ENCODE data around the gene TRIM33.
"Not testable (repeated sequence)": the region's sequence is repeated elsewhere in the genome, so short reads cannot be mapped to it uniquely, and the experiment has no call there.

The TRIM33 gene

GRCh38 chr1:114390361-114390760 is 120.6 kb downstream of the TRIM33 start:
- Mint-ChIP-seq H3K9me3 (peaks cover 14% of the 10 kb centered on the region), H3K4me3 (no peak overlapping the region), H3K4me1 (no peaks in the 10 kb centered on the region), H3K27me3 (ENCODE audit: low read depth, poor library complexity) (peaks cover 3% of the 10 kb centered on the region), H3K36me3 (ENCODE audit: low read depth) (peaks cover 53% of the 10 kb centered on the region), H3K27ac (no peak overlapping the region)
- TF ChIP-seq CTCF (IDR thresholded peaks at IDR 0.05) = no peak
- no peak for DNase-seq

GRCh38 chr1:114388432-114389003 is 122.5 kb downstream of the TRIM33 start:
- H3K4me1 Mint-ChIP-seq = no peaks in the 10 kb centered on the region
- H3K4me3 Mint-ChIP-seq = no peak overlapping the region
- H3K27ac Mint-ChIP-seq = no peak overlapping the region
- peaks cover 28% of the 10 kb centered on the region for H3K9me3 Mint-ChIP-seq
- H3K27me3 Mint-ChIP-seq (ENCODE audit: low read depth, poor library complexity) = peaks cover 3% of the 10 kb centered on the region
- TF ChIP-seq CTCF (IDR thresholded peaks at IDR 0.05) = no peak
- no peak for DNase-seq
- H3K36me3 Mint-ChIP-seq (ENCODE audit: low read depth) = peaks cover 53% of the 10 kb centered on the region

GRCh38 chr1:114387585-114387984 is 123.4 kb downstream of the TRIM33 start:
- H3K27me3 Mint-ChIP-seq (ENCODE audit: low read depth, poor library complexity); H3K27ac Mint-ChIP-seq; H3K4me1 Mint-ChIP-seq: not testable (repeated sequence)

GRCh38 chr1:114387010-114387360 is 124.0 kb downstream of the TRIM33 start:
- TF ChIP-seq CTCF (IDR thresholded peaks at IDR 0.05) = no peak
- H3K36me3 Mint-ChIP-seq (ENCODE audit: low read depth) = peaks cover 47% of the 10 kb centered on the region
- no peaks in the 10 kb centered on the region for H3K4me1 Mint-ChIP-seq
- DNase-seq = no peak
- H3K27me3 Mint-ChIP-seq (ENCODE audit: low read depth, poor library complexity) = peaks cover 6% of the 10 kb centered on the region
- H3K27ac Mint-ChIP-seq = no peak overlapping the region
- H3K4me3 Mint-ChIP-seq = no peak overlapping the region
- peaks cover 40% of the 10 kb centered on the region for H3K9me3 Mint-ChIP-seq

More at GRCh38 chr1:114387585-114387984, 123.4 kb downstream of the TRIM33 start:
- H3K36me3 Mint-ChIP-seq (ENCODE audit: low read depth) = peaks cover 53% of the 10 kb centered on the region
- H3K9me3 Mint-ChIP-seq = peaks cover 37% of the 10 kb centered on the region
- not testable (repeated sequence) for H3K4me3 Mint-ChIP-seq, DNase-seq

GRCh38 chr1:114386129-114387009 is 124.6 kb downstream of the TRIM33 start:
- H3K4me3 Mint-ChIP-seq = no peak overlapping the region
- no peaks in the 10 kb centered on the region for H3K4me1 Mint-ChIP-seq
- peaks cover 40% of the 10 kb centered on the region for H3K9me3 Mint-ChIP-seq
- H3K27ac Mint-ChIP-seq = no peak overlapping the region
- DNase-seq = no peak
- H3K36me3 Mint-ChIP-seq (ENCODE audit: low read depth) = peaks cover 40% of the 10 kb centered on the region
- TF ChIP-seq CTCF (IDR thresholded peaks at IDR 0.05) = no peak
- peaks cover 8% of the 10 kb centered on the region for H3K27me3 Mint-ChIP-seq (ENCODE audit: low read depth, poor library complexity)

GRCh38 chr1:114384922-114385321 is 126.1 kb downstream of the TRIM33 start:
- Mint-ChIP-seq H3K36me3 (ENCODE audit: low read depth) (peaks cover 31% of the 10 kb centered on the region), H3K27me3 (ENCODE audit: low read depth, poor library complexity) (peaks cover 8% of the 10 kb centered on the region), H3K9me3 (peaks cover 44% of the 10 kb centered on the region), H3K4me1 (no peaks in the 10 kb centered on the region), H3K27ac (no peak overlapping the region), H3K4me3 (no peak overlapping the region)
- no peak for TF ChIP-seq CTCF (IDR thresholded peaks at IDR 0.05)
- no peak for DNase-seq

Data from nephron progenitor cell (in vitro differentiated cells).